Amniotic stem cell (primary cell): ENCODE data around the gene RAB4A.

Experiments used
- DNase-seq: peaks from one replicate; lab custom pipeline; 2025; lab: John Stamatoyannopoulos, UW

RAB4A gene, protein sequence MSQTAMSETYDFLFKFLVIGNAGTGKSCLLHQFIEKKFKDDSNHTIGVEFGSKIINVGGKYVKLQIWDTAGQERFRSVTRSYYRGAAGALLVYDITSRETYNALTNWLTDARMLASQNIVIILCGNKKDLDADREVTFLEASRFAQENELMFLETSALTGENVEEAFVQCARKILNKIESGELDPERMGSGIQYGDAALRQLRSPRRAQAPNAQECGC

DNA sequence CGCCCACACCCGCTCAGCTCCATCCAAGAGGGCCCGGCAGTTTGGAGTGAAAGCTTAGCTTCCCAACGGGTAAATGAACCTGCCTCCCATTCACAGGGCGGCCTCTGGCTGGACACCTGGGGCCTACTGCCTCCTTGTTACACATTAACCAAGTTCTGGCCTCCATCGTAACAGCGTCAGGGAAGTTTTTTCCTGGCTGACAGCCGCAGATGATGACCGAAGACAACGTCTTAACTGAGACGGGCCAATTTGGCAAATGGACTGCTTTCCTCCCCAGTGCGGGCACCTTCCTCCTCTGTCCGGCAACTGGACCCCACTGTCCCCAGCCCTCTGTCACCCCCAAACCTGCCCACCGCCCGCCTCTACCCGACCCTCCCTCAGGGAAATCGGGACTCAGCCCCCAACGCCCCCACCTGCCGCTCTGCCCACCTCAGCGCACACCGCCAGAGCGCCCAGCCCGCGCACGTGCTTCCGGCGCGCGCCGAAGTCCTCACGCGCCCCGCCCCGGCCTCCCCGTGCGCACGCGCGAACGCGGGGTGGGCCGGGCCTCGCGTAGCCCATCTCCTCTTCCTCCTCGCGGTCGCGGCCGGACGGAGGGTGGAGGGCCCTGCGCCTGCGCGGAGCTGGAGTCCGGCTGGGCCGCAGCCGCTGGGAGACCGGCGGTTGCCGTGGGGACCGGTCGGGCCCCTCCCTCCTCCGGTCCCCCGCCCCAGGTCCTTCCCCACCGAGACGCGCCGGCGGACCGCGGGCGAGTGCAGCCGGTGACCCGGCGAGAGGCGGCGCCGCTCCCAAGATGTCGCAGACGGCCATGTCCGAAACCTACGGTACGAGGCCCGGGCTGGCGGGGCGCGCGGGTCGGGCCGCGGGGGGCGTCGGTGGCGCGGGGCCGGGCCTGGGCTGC lies at the start of gene RAB4A:
Gene RAB4A, plus strand, starts transcription at position 565 of the 901 bp plus-strand sequence. Its CDS starts 229 bp downstream, at position 794.
- DNase-seq: peak; percentile 65

DNA sequence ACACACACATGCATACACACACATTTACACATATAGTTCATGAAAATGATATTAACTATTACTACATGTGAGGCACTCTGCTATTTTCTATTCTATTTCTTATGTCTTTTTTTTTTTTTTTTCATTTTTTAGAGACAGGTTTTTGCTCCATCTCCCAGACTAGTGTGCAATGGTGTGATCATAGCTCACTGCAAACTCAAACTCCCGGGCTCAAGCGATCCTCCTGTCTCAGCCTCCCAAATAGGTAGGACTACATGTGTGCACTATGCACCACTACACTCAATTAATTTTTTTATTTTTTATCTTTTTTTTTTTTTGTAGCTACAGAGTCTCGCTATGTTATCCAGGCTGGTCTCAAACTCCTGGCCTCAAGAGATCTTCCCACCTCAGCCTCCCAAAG lies 48.8 kb upstream of the RAB4A start:
- no peak for DNase-seq

DNA sequence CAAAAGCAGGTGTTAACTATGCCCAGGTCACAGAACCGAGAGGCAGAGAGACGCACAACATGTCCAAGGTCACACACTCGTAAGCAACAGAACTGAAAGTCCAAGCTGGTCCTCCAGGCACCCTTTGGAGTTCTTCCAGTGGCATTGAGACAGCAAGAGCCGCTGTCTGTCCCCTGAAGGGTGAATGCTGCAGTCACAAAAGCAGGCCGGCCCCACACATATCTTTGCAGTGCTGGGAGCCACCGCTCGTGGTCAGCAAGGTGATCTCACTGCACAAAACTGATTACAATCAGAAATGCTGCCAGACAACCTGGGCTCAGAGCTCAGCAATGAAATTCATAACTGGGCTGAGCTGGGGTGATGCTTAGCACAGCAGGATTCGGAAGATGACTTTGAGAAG lies 47.4 kb upstream of the RAB4A start:
- DNase-seq: no peak

DNA sequence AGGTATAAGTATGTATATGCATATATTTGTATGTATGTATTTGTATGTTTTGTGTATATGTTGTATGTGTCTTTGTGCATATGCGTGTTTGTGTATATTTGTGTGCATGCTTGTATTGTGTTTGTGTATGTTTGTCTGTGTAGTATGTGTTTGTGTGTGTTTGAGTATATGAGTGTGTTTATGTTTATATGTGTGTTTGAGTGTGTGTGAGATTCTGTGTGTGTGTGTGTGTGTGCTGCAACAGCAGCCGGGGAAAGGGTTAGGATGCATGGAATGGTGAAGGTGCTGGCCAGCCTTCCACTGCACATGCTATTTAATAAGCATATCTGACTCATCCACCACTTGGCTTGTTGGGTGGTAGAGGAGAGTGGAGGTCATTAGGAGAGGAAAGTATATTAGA lies 46.6 kb upstream of the RAB4A start:
- DNase-seq: no peak

DNA sequence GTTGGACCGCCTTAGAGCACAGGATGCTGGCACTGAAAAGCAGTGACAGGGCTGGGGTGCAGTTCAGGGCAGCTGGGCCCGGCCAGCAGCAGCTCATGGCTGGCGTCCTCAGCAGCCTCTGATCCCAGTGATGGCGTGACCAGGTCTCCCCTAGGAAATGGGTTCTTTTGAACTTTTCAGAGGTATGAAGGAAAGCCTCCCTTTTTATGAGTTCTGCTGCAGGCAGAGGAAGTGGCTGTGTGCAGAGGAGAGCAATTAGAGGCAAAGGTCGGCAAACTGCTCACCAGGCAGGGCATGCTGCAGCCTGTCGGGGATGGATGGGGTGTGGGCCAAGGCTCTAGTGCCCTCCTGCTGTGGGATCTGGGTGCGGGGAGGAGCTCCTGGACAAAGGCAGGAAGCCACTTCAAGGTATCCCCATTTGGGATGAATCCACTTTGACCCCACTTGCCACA lies 45.6 kb upstream of the RAB4A start:
- no peak for DNase-seq

DNA sequence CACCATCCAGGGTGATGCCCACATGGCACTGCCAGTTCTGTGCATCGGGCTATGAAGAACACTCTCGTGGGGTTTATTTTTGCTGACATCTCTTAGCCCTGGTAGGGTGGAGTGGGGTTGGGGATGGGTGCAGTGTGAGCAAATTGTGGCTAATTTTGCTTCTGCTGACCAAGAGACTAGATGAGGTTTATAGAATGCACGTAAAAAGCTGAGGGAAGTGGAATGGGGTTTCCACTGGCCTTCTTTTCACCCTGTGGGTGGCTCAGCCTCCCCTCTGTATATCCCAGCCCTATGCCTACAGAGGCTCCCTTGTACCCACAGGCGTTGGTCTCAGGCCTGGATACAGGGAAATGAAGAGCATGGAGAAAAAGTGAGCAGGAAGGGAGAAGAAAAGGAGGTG lies 44.1 kb upstream of the RAB4A start:
- no peak for DNase-seq

DNA sequence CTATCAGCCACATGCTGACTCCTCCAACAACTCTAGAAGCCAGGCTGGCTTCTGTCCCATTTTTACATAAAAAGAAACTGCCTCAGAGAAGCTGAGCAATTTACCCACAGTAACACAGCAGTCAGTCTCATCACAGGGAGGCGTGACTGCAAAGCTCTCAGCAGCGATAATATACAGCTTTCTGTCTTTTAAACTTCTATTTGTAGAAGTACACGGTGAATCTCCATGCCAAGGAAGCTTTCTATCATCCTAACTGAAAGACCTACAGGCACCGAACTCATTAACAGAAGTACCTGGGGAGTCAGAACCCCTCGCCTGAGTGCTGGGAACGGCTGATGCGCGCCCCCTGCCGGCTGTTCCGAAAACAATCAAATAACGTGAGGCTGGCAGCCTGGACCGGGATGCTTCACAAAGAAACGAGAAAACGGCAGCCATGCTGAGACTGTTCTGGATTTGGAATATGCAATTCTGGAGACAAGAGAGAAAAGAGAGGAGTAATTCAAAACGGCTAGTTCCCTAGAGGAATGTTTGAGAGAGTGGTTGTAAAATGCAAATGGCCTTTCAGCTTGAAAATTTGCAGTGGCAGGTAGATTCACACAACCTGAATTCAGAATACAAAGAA lies 43.5 kb upstream of the RAB4A start:
- peak; percentile 43 for DNase-seq

DNA sequence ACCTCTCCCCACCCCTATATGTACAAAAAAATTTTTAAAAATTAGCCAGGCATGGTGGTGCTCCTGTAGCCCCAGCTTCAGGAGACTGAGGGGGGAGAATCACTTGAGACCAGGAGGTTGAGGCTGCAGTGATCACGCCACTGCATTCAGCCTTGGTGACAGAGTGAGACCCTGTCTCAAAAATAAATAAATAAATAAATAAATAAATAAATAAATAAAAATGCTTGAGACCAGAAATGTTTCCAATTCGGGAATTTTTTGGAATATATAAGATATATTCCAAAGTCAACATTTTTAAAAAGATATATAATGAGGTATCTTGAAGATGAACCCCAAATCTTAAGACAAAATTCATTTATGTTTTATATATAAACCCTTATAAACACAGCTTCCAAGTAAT lies 42.4 kb upstream of the RAB4A start:
- no peak for DNase-seq

DNA sequence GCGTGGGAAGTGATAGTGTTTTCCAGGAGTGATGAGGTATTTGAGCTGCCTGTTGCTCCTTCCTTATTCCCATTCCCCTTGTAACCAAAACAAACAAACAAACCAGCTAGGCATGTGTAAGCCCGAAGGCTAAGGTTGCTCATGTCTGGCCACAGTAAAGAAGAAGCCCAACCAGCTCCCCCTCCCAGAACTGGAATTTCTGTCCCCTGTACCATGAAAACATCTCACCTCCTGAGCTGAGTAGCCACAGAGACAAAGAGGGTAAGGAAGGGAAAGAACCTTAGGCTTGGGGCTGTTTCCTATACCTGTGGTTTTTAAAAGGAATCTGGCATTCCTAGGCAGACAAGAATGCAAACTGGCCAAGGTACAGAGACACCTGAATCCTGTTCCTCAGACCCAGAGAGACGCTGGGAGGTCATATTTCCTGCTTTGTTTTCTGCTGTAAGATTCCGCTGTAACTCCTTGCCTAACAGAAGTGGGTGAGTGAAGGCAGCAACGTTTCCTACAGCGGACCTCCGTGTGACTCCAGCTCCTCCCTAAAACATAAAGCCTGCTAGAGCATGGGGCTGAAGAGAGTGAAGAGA lies 41.7 kb upstream of the RAB4A start:
- no peak for DNase-seq

DNA sequence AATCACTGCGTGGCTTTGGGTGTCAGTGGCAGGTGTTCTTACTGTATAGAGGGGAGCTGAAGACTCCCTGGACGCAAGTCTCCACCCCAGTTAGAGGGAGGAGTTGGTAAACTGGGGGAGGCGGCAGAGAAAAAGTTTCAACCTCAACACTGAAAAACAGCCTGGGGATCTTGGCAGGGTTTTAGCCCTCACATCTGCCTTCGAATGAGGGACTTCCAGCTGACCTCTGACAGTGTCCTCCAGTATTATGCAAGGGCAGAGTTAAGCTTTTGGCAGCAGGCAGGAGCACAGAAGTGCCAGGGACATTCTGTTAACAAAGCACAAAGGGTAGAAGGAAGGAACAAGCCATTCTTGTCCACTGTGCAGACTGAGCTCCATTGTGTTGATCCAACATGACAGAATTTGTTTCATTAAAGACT lies 41.2 kb upstream of the RAB4A start:
- no peak for DNase-seq

DNA sequence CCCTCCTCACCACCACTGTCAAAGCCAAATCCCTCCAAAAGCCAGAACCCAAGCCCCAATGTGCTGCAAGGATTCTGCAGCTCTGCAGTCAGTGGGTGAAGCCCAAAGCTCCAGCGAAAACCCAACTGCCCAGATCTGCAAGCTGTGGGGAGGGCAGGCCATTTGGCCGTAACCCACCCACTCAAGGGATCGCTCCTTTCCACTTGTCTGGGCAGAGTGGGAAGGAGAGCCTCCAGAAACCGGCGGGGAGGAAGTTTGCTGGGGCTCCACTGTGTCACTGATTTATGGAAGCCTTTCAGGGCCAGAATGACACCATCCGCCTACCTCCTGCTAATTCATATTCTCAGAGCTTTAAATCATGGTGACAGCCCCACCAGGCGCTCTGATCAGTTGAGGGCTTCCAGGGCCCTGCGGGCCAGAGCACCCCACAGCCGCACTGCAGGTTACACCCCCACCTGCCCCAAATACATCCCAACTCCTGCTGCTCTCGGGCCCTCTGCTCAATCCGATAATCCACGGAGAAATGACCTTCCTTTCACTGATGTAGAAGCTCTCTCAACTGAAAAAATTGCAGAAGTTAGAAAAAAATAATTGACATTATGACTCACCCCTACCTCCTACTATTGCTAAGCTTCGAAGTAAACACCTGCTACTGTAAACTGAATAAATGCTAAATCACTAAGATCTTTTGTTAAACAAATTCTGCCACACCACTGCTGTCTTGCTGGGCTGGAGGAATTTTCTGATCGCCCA lies 40.6 kb upstream of the RAB4A start:
- no peak for DNase-seq

DNA sequence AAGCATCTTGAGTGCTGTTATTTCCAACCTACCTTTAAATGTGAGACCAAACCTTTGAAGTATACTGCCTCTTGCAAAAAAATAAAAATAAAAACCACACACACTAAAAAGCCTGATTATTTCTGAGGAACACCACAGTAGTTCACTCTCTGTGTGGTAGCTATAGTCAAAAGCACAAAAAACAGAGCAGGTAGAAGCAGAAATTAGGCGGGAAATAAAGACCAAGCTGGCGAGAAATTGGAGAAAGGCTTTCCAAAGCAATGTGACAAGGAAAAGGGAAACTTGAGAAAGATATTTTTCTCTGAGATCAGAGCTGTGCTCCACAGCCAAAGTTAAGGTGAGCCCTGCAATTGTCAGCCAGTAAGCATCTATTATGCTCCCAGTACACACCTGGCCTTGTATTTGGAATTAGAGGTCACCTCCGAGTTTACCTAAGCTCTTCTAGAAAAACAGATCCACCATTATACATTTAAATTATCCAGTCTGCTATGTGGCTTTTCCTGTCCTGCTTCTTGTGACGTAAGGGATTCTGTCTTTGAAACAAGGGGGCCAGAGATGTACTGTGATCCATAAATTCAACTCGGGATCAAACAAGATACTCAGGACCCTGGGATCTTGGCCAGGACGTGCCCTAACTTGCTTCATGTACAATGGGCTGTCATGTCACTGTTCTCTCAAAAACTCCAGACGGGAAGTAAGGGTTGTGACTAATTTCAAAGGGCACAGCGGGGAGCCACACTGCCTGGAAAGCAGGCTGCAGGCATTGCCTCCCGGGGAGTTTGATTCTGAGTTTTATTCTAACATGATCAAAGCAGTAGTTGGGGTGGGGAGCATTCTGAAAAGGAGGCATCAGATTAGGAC lies 39.8 kb upstream of the RAB4A start:
- DNase-seq: no peak

DNA sequence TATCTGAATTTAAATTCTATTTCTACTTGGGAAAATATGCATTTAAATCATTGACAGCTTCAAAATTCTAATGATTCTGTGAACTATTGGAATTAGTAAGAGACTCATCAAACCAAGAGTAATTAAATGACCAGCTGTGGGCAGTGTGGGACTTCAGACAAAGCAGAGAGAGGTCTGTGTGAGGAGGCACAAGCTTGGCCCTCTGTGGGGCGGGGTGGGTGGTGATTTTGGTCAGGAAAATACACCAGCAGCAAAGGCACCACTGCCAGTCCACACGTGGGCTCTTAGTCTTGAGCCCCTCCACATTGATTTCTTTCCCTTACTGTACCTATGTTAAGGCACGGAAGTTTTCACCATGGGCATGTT lies 39.2 kb upstream of the RAB4A start:
- no peak for DNase-seq

DNA sequence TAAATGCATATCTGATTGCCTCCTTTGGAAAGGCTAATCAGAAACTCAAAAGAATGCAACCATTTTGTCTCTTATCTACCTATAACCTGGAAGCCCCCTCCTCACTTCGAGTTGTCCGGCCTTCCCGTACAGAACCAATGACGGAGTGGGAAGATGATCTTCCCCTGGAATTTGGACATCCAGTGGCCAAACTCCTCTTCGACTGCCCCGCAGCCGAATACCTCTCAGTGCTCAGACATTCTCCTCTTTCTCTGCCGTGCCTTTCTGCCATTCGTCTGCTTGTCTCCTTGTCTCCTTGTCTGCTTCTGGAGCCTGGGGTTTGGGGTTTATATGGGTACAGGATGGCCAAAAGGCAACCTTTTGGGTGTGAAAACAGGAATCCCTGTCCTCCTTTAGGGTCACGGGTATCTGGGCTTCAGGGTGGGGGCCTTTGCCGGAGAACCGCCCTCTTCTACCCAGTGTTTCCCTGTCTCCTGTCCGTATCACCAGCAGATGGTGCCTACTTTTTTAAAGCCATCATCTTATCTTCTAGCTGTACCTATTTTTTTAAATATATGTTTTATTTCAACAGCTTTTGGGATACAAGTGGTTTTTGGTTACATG lies 35.9 kb upstream of the RAB4A start:
- DNase-seq: no peak

DNA sequence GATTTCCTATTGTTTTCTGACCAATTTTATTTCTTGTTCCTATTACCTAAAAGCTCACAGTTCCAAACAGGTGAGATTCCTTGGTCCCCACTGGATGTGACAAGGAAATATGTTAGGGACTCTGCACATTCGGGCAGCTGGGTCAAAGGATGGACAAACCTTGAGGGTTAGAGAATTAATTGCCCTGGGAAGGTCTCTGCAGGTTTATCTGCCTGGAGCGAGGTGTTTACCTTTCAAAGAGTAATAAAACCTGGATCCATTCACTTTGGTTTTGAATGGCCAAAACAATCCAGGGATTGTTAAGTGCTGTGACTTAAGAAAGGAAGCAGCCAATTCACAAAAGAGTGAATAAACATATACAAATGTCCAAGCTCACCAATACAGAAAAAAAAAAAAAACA lies 33.6 kb upstream of the RAB4A start:
- DNase-seq: no peak

DNA sequence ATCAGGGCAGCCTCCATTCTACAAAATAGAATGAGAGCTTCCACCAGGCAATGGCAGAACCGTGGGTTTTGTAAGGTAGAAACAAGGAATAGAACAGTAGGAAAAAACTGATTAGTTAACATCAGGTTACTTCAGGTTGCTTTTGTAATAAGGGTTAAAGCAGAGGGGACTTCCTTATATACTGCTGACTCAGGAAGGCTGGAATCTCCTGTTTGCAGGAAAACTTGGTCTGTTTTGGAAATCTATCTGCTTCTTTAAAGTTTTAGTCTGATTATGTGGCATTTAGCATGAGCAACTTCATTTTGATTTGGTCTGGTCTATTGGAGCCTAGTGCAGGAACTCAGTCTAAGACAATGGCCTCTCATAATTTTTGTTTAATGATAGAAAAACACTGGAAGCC lies 32.7 kb upstream of the RAB4A start:
- DNase-seq: no peak

DNA sequence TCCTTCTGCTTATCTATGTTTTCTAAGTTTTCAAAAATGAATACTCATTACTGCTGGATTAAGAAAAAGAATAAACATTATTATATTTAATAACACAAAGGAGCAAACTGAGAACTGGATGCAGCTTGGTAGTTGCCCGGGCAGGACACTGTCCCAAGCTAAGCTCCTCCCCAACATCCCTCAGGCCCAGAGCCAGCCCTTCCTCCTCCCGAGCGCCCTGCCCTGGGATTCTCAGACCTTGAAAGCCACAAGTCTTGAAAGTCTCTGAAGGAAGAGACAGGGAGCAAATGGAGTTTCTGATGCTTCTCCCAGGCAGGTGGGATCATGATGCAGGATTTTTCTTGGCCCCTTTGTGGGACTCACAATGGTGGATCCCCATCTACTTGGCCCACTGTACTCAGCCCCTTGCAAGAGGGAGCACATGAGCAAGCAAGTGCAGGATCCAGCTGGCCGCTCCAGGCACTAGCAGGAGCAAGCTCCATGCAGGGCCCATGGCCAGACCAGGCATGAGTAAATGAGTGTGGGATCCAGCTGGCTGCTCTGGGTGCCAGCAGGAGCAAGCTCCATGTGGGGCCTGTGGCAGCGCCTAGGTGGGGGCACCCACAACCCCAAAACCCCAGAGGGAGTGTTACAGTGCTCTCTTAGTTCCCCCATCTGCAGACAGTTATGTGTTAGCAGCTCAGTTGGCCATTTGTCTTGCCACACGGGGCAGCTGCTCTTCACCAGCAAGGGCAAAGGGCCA lies 32.1 kb upstream of the RAB4A start:
- no peak for DNase-seq

DNA sequence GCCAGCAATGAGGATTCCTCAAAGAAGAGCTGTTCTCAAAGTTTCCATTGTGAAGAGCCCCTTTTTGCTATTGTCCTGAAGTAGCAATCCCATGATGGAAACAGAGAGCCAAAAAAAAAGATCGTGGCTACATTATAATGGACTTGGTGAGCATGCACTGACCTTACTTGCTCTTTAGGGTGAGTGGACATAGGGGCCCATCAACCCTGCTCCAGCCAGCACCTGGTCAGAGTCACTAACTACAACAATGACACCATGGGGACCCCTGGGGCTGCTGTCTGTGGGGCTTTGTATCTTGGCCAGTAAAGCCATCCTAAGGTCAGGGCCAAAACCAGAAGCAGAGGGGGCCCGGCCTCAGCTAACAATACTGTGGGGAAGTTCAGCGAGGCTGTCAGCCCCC lies 30.4 kb upstream of the RAB4A start:
- DNase-seq: no peak

DNA sequence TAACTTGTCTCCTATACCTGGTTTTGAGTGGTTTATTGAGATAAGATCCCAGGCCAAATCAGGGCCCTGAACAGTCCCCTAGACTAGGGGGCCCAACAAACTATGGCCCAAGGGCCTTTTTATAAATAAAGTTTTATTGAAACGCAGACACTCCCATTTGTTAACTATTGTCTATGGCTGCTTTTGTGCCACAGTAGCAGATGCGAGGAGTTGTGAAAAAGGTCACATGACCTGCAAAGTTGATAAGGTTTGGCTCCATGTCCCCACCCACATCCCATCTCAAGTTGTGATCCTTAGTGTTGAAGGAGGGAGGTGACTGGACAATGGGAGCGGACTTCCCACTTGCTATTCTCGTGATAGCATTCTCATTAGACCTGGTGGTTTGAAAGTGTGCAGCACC lies 29.5 kb upstream of the RAB4A start:
- no peak for DNase-seq

DNA sequence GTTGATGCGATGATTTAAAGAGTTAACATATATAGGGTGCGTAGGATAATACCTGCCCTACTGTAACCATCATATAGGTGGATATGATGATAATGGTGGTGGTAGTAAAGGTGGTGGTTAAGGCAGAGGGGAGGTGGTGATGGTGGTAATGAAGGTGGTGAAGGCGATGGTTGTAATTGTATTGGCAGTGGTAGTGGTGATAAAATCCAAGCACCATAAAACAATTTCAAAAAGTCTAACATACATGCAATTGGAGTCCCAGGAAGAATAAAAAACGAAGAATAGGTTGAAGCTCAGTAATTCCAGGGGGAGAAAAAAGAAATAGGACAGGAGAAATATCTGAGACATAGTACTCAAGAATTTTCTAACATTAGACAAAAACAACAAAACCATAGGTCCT lies 27.3 kb upstream of the RAB4A start:
- DNase-seq: no peak
